Prostate gland (tissue), 2 donors: ENCODE data around the gene SAT2.

Experiments used
- POLR2A ChIP-seq: fragments of 450-650 bp; IDR thresholded peaks from one replicate; pipeline ENCODE4 v1.6.1; 2016; ENCODE audit warnings: antibody characterized with exemption, mild to moderate bottlenecking
- TF ChIP-seq, protein P1 (sequence below), 4 experiments: fragments of 200-600 bp in 2 of 4; fragments of 450-650 bp in 2 of 4; sonication (generic) in 2 of 4; IDR thresholded peaks; 1 replicate in 3 of 4; 2 replicates in 1 of 4; pipeline ENCODE4 v1.5.1; 2016 to 2019; ENCODE audit warnings: antibody characterized with exemption in 4 of 4, mild to moderate bottlenecking in 2 of 4, moderate library complexity in 2 of 4

DNA sequence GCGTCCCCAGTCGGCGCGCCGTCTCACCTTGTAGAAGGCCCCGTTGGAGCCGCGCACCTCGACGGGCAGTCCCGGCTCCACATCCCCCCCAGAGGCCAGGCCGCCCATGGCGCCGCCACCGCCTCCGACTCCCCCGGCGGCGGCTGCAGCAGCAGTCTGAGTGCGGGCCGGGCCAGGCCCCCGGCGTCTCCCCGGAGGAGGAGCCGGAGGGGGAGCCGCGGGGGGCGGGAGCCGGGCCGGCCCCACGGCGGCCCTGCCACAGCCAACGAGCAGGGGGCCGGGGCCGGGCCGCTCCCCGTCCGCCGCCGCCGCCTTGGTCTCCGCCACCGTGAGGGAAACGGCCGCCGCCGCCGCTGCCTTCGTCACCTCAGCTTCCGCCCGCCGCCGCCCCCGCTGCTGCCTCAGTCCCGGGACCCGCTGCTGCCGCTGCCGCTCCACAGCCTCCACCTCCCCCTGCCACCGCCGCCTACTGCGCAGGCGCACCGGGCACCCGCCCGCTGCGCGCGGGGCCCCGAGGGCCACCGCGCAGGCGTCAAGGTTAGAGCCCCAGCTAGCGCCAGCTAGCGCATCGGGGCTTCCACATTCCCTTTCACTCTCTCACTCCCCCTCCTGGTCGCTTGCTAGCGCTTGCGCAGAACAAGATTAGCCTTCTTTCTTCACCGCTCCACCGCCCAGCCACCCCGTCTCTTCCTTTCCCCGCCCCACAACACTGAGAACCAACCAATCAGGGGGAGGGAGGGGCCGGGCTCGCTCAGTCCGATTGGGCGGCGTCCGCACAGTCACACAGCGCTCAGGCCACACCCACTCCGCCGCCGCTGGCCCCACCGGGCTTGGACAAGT lies 13.0 kb downstream of the SAT2 start, which contains the start of gene FXR2:
- TF ChIP-seq, protein P1, sequence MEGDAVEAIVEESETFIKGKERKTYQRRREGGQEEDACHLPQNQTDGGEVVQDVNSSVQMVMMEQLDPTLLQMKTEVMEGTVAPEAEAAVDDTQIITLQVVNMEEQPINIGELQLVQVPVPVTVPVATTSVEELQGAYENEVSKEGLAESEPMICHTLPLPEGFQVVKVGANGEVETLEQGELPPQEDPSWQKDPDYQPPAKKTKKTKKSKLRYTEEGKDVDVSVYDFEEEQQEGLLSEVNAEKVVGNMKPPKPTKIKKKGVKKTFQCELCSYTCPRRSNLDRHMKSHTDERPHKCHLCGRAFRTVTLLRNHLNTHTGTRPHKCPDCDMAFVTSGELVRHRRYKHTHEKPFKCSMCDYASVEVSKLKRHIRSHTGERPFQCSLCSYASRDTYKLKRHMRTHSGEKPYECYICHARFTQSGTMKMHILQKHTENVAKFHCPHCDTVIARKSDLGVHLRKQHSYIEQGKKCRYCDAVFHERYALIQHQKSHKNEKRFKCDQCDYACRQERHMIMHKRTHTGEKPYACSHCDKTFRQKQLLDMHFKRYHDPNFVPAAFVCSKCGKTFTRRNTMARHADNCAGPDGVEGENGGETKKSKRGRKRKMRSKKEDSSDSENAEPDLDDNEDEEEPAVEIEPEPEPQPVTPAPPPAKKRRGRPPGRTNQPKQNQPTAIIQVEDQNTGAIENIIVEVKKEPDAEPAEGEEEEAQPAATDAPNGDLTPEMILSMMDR (IDR thresholded peaks at IDR 0.05) = peak in 3 of 4 experiments; percentile 63 to 95 (median 86)
- TF ChIP-seq POLR2A = peak; percentile 76
